HEK293 (cell line): ENCODE measurements around the gene SERF2.

Experiments used
- ELK4 ChIP-seq: IDR thresholded peaks from 2 replicates; pipeline ENCODE4 v1.6.1; 2011; ENCODE audit warnings: mild to moderate bottlenecking, low read depth, low read length, borderline replicate concordance
- FEZF1 ChIP-seq: fragments of 450-650 bp; formaldehyde crosslinking; IDR thresholded peaks from 2 replicates; pipeline ENCODE4 v1.5.1; 2016; ENCODE audit warnings: missing biosample characterization, missing genetic modification characterization
- GLIS2 ChIP-seq: fragments of 450-650 bp; formaldehyde crosslinking; IDR thresholded peaks from 2 replicates; pipeline ENCODE4 v1.5.1; 2016; ENCODE audit warnings: missing biosample characterization, missing genetic modification characterization
- KLF8 ChIP-seq: fragments of 450-650 bp; formaldehyde crosslinking; IDR thresholded peaks from 2 replicates; pipeline ENCODE4 v1.5.1; 2016; ENCODE audit warnings: missing biosample characterization, missing genetic modification characterization
- MEIS1 ChIP-seq: sonication (generic); formaldehyde crosslinking; IDR thresholded peaks from 2 replicates; pipeline ENCODE4 v1.8.1; 2022; ENCODE audit warnings: missing genetic modification reagents, mild to moderate bottlenecking, borderline replicate concordance
- RBAK ChIP-seq: fragments of 450-650 bp; formaldehyde crosslinking; IDR thresholded peaks from 2 replicates; pipeline ENCODE4 v1.5.1; 2016; ENCODE audit warnings: missing biosample characterization, missing genetic modification characterization
- REPIN1 ChIP-seq: fragments of 450-650 bp; formaldehyde crosslinking; IDR thresholded peaks from 2 replicates; pipeline ENCODE4 v1.5.1; 2017; ENCODE audit warnings: missing biosample characterization, missing genetic modification characterization, low read depth
- YY1 ChIP-seq: fragments of 450-650 bp; formaldehyde crosslinking; IDR thresholded peaks from 2 replicates; pipeline ENCODE4 v1.5.1; 2018; ENCODE audit warnings: missing biosample characterization, missing genetic modification characterization
- ZNF132 ChIP-seq: fragments of 450-650 bp; formaldehyde crosslinking; IDR thresholded peaks from 2 replicates; pipeline ENCODE4 v1.5.1; 2017; ENCODE audit warnings: missing biosample characterization, missing genetic modification characterization, borderline replicate concordance
- ZNF18 ChIP-seq: fragments of 450-650 bp; formaldehyde crosslinking; IDR thresholded peaks from 2 replicates; pipeline ENCODE4 v1.5.1; 2016; ENCODE audit warnings: missing biosample characterization, missing genetic modification characterization
- ZNF214 ChIP-seq: fragments of 450-650 bp; formaldehyde crosslinking; IDR thresholded peaks from 2 replicates; pipeline ENCODE4 v1.5.1; 2017; ENCODE audit warnings: missing biosample characterization, mild to moderate bottlenecking, missing genetic modification characterization, borderline replicate concordance
- ZNF24 ChIP-seq: fragments of 450-650 bp; formaldehyde crosslinking; IDR thresholded peaks from 2 replicates; pipeline ENCODE4 v1.5.1; 2016; ENCODE audit warnings: missing biosample characterization, missing genetic modification characterization
- ZNF302 ChIP-seq: fragments of 450-650 bp; formaldehyde crosslinking; IDR thresholded peaks from 2 replicates; pipeline ENCODE4 v1.5.1; 2016; ENCODE audit warnings: missing biosample characterization, missing genetic modification characterization, low read depth
- ZNF501 ChIP-seq: fragments of 450-650 bp; formaldehyde crosslinking; IDR thresholded peaks from 2 replicates; pipeline ENCODE4 v1.5.1; 2016; ENCODE audit warnings: missing biosample characterization, missing genetic modification characterization
- ZNF549 ChIP-seq: fragments of 450-650 bp; IDR thresholded peaks from 2 replicates; pipeline ENCODE4 v1.5.1; 2018; ENCODE audit warnings: missing biosample characterization, missing genetic modification characterization, mild to moderate bottlenecking, inconsistent platforms, moderate library complexity
- ZNF560 ChIP-seq: fragments of 450-650 bp; formaldehyde crosslinking; IDR thresholded peaks from 2 replicates; pipeline ENCODE4 v1.5.1; 2017; ENCODE audit warnings: missing biosample characterization, missing genetic modification characterization, borderline replicate concordance
- ZNF571 ChIP-seq: fragments of 450-650 bp; formaldehyde crosslinking; IDR thresholded peaks from 2 replicates; pipeline ENCODE4 v1.5.0; 2017; ENCODE audit warnings: missing biosample characterization, missing genetic modification characterization
- ZNF610 ChIP-seq: fragments of 450-650 bp; formaldehyde crosslinking; IDR thresholded peaks from 2 replicates; pipeline ENCODE4 v1.5.1; 2016; ENCODE audit warnings: missing biosample characterization, missing genetic modification characterization, borderline replicate concordance
- ZNF626 ChIP-seq: fragments of 450-650 bp; sonication (Bioruptor Pico); formaldehyde crosslinking; IDR thresholded peaks from 2 replicates; pipeline ENCODE4 v1.5.1; 2018; ENCODE audit warnings: missing biosample characterization, missing genetic modification characterization, inconsistent platforms
- ZNF658 ChIP-seq: fragments of 450-650 bp; formaldehyde crosslinking; IDR thresholded peaks from 2 replicates; pipeline ENCODE4; 2016; ENCODE audit warnings: missing biosample characterization, missing genetic modification characterization
- ZSCAN4 ChIP-seq: fragments of 450-650 bp; formaldehyde crosslinking; IDR thresholded peaks from 2 replicates; pipeline ENCODE4 v1.5.1; 2017; ENCODE audit warnings: missing biosample characterization, missing genetic modification characterization
- TF ChIP-seq, protein P1 (sequence below): fragments of 450-650 bp; formaldehyde crosslinking; IDR thresholded peaks from 2 replicates; pipeline ENCODE4 v1.5.1; 2016; ENCODE audit warnings: missing biosample characterization, missing genetic modification characterization
- TF ChIP-seq, protein P2 (sequence below): fragments of 450-650 bp; IDR thresholded peaks from 2 replicates; pipeline ENCODE4 v1.5.1; 2018; ENCODE audit warnings: missing biosample characterization, mild to moderate bottlenecking, missing genetic modification characterization
- TF ChIP-seq, protein P3 (sequence below): fragments of 450-650 bp; formaldehyde crosslinking; IDR thresholded peaks from 2 replicates; pipeline ENCODE4 v1.5.1; 2017; ENCODE audit warnings: missing biosample characterization, mild to moderate bottlenecking, missing genetic modification characterization, moderate library complexity
- TF ChIP-seq, protein P4 (sequence below): fragments of 450-650 bp; formaldehyde crosslinking; IDR thresholded peaks from 2 replicates; pipeline ENCODE4 v1.5.1; 2016; ENCODE audit warnings: missing biosample characterization, missing genetic modification characterization

SERF2 gene

GRCh38 chr15:43791993-43792760, at the start of gene SERF2 (continued):
- no peak for TF ChIP-seq FEZF1
- TF ChIP-seq, protein P1, sequence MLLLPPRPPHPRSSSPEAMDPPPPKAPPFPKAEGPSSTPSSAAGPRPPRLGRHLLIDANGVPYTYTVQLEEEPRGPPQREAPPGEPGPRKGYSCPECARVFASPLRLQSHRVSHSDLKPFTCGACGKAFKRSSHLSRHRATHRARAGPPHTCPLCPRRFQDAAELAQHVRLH (tag by site-specific recombination): no peak
- TF ChIP-seq, protein P2, sequence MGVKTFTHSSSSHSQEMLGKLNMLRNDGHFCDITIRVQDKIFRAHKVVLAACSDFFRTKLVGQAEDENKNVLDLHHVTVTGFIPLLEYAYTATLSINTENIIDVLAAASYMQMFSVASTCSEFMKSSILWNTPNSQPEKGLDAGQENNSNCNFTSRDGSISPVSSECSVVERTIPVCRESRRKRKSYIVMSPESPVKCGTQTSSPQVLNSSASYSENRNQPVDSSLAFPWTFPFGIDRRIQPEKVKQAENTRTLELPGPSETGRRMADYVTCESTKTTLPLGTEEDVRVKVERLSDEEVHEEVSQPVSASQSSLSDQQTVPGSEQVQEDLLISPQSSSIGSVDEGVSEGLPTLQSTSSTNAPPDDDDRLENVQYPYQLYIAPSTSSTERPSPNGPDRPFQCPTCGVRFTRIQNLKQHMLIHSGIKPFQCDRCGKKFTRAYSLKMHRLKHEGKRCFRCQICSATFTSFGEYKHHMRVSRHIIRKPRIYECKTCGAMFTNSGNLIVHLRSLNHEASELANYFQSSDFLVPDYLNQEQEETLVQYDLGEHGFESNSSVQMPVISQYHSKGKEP (tag by site-specific recombination): no peak
- no peak for TF ChIP-seq ZNF560 (tag by site-specific recombination)
- TF ChIP-seq MEIS1 (CRISPR knock-in tag): no peak
- peak; percentile 61 for TF ChIP-seq GLIS2 (tag by site-specific recombination)
- no peak for TF ChIP-seq ZNF626
- TF ChIP-seq ELK4: no peak
- TF ChIP-seq ZNF571: no peak
- TF ChIP-seq ZNF132 (tag by site-specific recombination): no peak
- TF ChIP-seq ZNF24 (tag by site-specific recombination): no peak
- TF ChIP-seq ZNF610 (tag by site-specific recombination): peak; percentile 60; the same call in 1 of the 2 replicates
- TF ChIP-seq, protein P3, sequence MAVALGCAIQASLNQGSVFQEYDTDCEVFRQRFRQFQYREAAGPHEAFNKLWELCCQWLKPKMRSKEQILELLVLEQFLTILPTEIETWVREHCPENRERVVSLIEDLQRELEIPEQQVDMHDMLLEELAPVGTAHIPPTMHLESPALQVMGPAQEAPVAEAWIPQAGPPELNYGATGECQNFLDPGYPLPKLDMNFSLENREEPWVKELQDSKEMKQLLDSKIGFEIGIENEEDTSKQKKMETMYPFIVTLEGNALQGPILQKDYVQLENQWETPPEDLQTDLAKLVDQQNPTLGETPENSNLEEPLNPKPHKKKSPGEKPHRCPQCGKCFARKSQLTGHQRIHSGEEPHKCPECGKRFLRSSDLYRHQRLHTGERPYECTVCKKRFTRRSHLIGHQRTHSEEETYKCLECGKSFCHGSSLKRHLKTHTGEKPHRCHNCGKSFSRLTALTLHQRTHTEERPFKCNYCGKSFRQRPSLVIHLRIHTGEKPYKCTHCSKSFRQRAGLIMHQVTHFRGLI (tag by site-specific recombination): no peak
- peak; percentile 54; the same call in 1 of the 2 replicates for TF ChIP-seq ZNF501 (tag by site-specific recombination)
- TF ChIP-seq ZNF18 (tag by site-specific recombination): no peak
- peak; percentile 64 for TF ChIP-seq KLF8
- no peak for TF ChIP-seq ZSCAN4 (tag by site-specific recombination)
- TF ChIP-seq YY1: no peak; the same call in 1 of the 2 replicates
- TF ChIP-seq, protein P4, sequence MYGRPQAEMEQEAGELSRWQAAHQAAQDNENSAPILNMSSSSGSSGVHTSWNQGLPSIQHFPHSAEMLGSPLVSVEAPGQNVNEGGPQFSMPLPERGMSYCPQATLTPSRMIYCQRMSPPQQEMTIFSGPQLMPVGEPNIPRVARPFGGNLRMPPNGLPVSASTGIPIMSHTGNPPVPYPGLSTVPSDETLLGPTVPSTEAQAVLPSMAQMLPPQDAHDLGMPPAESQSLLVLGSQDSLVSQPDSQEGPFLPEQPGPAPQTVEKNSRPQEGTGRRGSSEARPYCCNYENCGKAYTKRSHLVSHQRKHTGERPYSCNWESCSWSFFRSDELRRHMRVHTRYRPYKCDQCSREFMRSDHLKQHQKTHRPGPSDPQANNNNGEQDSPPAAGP: 0 out of 2 replicates have a peak, but pooled peaks have one; percentile 19
- no peak for TF ChIP-seq RBAK
- no peak for TF ChIP-seq ZNF549 (tag by site-specific recombination)
- TF ChIP-seq REPIN1 (tag by site-specific recombination): no peak
- TF ChIP-seq ZNF302 (tag by site-specific recombination): no peak
- TF ChIP-seq ZNF214: no peak
- no peak for TF ChIP-seq ZNF658
